ENCODE data around the gene PDE3A.

Gene PDE3A

GRCh38 chr12:20443255-20443654 is 74.9 kb downstream of the PDE3A start:
- TF ChIP-seq CTCF (conservative IDR thresholded peaks at IDR 0.05; ENCODE audit: low read depth, low read length) = no peak
- DNase-seq (ENCODE audit: low read depth) = no peak
- no peak overlapping the region for H3K4me3 ChIP-seq (ENCODE audit: low read depth, low read length)

- no peak for DNase-seq (ENCODE audit: low read depth)
- H3K4me3 ChIP-seq (ENCODE audit: low read depth, low read length) = no peak overlapping the region
- TF ChIP-seq CTCF (conservative IDR thresholded peaks at IDR 0.05; ENCODE audit: low read depth, low read length) = no peak
These were observed 75.5 kb downstream of the PDE3A start for GRCh38 chr12:20443792-20444191.

- no peak for TF ChIP-seq CTCF (conservative IDR thresholded peaks at IDR 0.05; ENCODE audit: low read depth, low read length)
- peak; percentile 33 for DNase-seq (ENCODE audit: low read depth)
- H3K4me3 ChIP-seq (ENCODE audit: low read depth, low read length) = no peak overlapping the region
These were observed 76.3 kb downstream of the PDE3A start for GRCh38 chr12:20444595-20445170.

GRCh38 chr12:20445687-20446086 is 77.3 kb downstream of the PDE3A start:
- peak; percentile 90 for DNase-seq (ENCODE audit: low read depth)
- no peak overlapping the region for H3K4me3 ChIP-seq (ENCODE audit: low read depth, low read length)
- TF ChIP-seq CTCF (conservative IDR thresholded peaks at IDR 0.05; ENCODE audit: low read depth, low read length) = no peak

- no peak for TF ChIP-seq CTCF (conservative IDR thresholded peaks at IDR 0.05; ENCODE audit: low read depth, low read length)
- DNase-seq (ENCODE audit: low read depth) = no peak
- no peak overlapping the region for H3K4me3 ChIP-seq (ENCODE audit: low read depth, low read length)
These were observed 78.5 kb downstream of the PDE3A start for GRCh38 chr12:20446836-20447235.

- no peak for TF ChIP-seq CTCF (conservative IDR thresholded peaks at IDR 0.05; ENCODE audit: low read depth, low read length)
- DNase-seq (ENCODE audit: low read depth) = no peak
- no peak overlapping the region for H3K4me3 ChIP-seq (ENCODE audit: low read depth, low read length)
These were observed 80.4 kb downstream of the PDE3A start for GRCh38 chr12:20448781-20449180.

GRCh38 chr12:20450591-20451180 is 82.3 kb downstream of the PDE3A start:
- peak; percentile 51 for DNase-seq (ENCODE audit: low read depth)
- no peak overlapping the region for H3K4me3 ChIP-seq (ENCODE audit: low read depth, low read length)
- no peak for TF ChIP-seq CTCF (conservative IDR thresholded peaks at IDR 0.05; ENCODE audit: low read depth, low read length)
